Small intestine (tissue), 7 donors: ENCODE results near the gene CBR4. TPM values are rescaled to one million over a fixed set of nuclear protein-coding genes. Genes with fewer than 3 reads are reported as not detected.
"Not testable (repeated sequence)": the region's sequence is repeated elsewhere in the genome, so short reads cannot be mapped to it uniquely, and the experiment has no call there.

Experiments
- DNase-seq, 2 donors: peaks; one replicate each; pipeline versions ENCODE4 v3.0.0 to v3.0.0-alpha.2; 2013
- FAIRE-seq: peaks from 2 replicates; lab custom pipeline; 2012; peaks lifted over from hg19 to GRCh38; lab: Jason Lieb, UNC
- H3K27ac ChIP-seq, 3 donors: one replicate each; pipeline ENCODE4 v1.5.1; 2013; ENCODE audit warnings: low read length in 2 of 3, mild to moderate bottlenecking in 2 of 3, control low read depth in 1 of 3, inconsistent platforms in 1 of 3, low read depth in 1 of 3, moderate library complexity in 1 of 3
- H3K27me3 ChIP-seq, 3 donors: one replicate each; pipeline ENCODE4 v1.6.1; 2013; ENCODE audit warnings: low read length in 3 of 3, inconsistent platforms in 1 of 3; ENCODE audit not compliant: control insufficient read depth in 3 of 3, insufficient read depth in 3 of 3
- H3K36me3 ChIP-seq, 3 donors: one replicate each; pipeline ENCODE4 v1.6.1; 2013; ENCODE audit warnings: low read length in 3 of 3, inconsistent platforms in 1 of 3, low read depth in 1 of 3, mild to moderate bottlenecking in 1 of 3, moderate library complexity in 1 of 3; ENCODE audit not compliant: control insufficient read depth in 3 of 3, insufficient read depth in 2 of 3
- H3K4me1 ChIP-seq, 3 donors: one replicate each; pipeline ENCODE4 v1.6.1; 2013; ENCODE audit warnings: low read length in 2 of 3, inconsistent platforms in 1 of 3, low read depth in 1 of 3, mild to moderate bottlenecking in 1 of 3, moderate library complexity in 1 of 3; ENCODE audit not compliant: control insufficient read depth in 3 of 3, insufficient read depth in 2 of 3
- H3K4me3 ChIP-seq, 3 donors: one replicate each; pipeline ENCODE4 v1.5.1; 2013; ENCODE audit warnings: low read length in 3 of 3, control low read depth in 1 of 3, inconsistent platforms in 1 of 3, low read depth in 1 of 3, mild to moderate bottlenecking in 1 of 3, moderate library complexity in 1 of 3
- H3K9me3 ChIP-seq, 2 donors: one replicate each; pipeline ENCODE4 v1.6.1; 2013; ENCODE audit warnings: low read depth in 1 of 2, low read length in 1 of 2; ENCODE audit not compliant: control insufficient read depth in 2 of 2, insufficient read depth in 1 of 2
- WGBS, 3 donors: extraction: QIAGEN DNeasy Blood & Tissue Kit; methylation state at CpG; one replicate each; pipeline ENCODE4 v1.1.7; 2013; 5-methylcytosine and 5-hydroxymethylcytosine counted together
- polyA plus RNA-seq, 4 donors: library from polyadenylated mRNA; stranded (reverse) in 3 of 4; unstranded in 1 of 4; fragments of 200-250 nt in 3 of 4; fragments of 120-200 nt in 1 of 4; gene quantifications; one replicate each; pipeline versions ENCODE4 v1.2.1 to v1.2.3, GENCODE V29; 2013
- donor health status: healthy with polysubstance abuse.
- donor health status: control.
- donor health status: control.
- donor health status: Bipolar disorder and iron deficiency.
- donor health status: healthy.

The CBR4 gene
- polyA plus RNA-seq, 4 donors = 5.7 to 24.2 (median 11.3) TPM

DNA sequence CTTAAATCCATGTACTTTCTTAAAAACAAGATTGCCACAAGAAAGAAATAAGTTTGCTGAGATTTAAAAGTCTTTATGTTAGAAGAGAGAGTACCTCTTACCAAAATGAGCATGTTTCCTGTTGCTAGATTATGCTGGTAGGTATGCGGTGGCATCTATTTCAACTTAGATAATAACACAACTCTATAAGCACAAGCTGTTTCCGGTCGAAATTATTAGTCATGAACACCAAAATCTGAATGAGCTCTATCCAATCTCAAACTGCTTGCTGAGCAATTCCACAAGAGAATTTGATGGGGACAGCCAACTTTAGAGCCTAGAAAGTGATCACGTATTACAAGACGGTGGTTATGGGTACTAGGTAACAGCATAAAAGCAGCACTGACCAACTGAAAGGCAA lies 49.3 kb downstream of the CBR4 start:
- no peaks in the 10 kb centered on the region for H3K4me1 ChIP-seq
- no peaks in the 10 kb centered on the region for H3K9me3 ChIP-seq
- H3K27me3 ChIP-seq = no peaks in the 10 kb centered on the region
- no peaks in the 10 kb centered on the region for H3K36me3 ChIP-seq
- no peak for DNase-seq
- 95 to 97% (median 96%) methylated on average over 5 of the region's 5 CpGs for WGBS, 3 donors
- H3K27ac ChIP-seq = no peak overlapping the region
- no peak overlapping the region for H3K4me3 ChIP-seq
- no peak for FAIRE-seq

DNA sequence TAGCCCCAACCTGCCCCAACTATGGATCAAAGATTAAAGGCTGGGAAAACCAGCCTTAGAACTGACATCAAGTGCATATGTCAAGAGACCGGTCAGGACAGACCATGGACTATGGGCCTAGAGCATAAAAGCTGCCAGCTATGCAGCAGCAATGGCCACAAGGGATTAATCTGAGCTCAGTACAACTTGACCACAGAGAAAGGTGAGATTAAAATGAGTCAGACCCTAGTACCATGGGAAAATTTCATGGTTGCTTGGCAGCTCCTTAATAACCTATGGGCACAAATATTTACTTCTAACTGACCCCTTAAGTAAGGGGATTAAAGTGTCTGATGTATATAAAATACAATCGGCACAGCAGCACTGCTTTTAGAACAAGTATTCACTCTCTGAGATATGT lies 54.4 kb downstream of the CBR4 start:
- FAIRE-seq (no peak), DNase-seq (no peak)
- WGBS, 3 donors = 79 to 87% (median 86%) methylated on average over 2 of the region's 2 CpGs
- Histone ChIP-seq H3K4me3 (no peak overlapping the region), H3K4me1 (no peaks in the 10 kb centered on the region), H3K36me3 (peaks cover 0 to 3% (median 0%) of the 10 kb centered on the region in 3 donors), H3K27me3 (no peaks in the 10 kb centered on the region), H3K9me3 (peaks cover 0 to 13% of the 10 kb centered on the region in 2 donors), H3K27ac (no peak overlapping the region)

DNA sequence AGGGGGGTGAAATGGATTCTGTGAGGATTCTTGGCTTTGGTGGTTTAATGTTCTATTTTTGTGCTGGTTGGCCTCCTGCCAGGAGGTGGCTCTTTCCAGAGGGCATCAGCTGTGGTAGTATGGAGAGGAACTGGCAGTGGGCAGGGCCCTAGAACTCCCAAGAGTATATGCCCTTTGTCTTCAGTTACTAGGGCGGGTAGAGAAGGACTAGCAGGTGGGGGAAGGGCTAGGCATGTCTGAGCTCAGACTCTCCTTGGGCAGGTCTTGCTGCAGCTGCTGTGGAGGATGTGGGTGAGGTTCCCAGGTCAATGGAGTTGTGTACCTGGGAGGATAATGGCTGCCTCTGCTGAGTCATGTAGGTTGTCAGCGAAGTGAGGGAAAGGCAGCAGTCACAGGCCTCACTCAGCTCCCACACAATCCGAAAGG lies 57.2 kb downstream of the CBR4 start:
- not testable (repeated sequence) for H3K4me3 ChIP-seq, H3K4me1 ChIP-seq, FAIRE-seq, H3K36me3 ChIP-seq, H3K27ac ChIP-seq, H3K27me3 ChIP-seq
- peak in 1 of 2 donors; percentile 72 for DNase-seq
- H3K9me3 ChIP-seq = peaks cover 0 to 13% of the 10 kb centered on the region in 2 donors
- WGBS, 3 donors = 79 to 85% (median 79%) methylated on average over 3 of the region's 3 CpGs

DNA sequence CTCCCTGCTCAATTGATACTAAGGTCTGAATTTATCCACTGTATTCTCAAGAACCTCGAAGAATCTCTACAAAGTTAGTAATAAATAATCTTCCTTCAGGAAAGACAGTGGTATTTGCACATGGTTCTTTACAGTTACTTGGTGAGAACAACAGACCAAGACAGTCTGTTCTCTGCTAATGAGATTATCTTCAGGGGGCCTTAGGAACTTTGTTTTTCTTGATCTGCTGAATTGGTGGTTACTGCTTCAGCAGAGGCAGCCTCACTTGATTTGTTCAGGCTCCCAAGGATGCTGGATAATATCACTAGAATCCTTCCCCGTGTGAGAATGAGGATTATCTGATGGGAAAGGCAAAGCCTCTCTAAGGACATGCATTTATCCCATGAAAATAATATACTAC lies 64.8 kb downstream of the CBR4 start:
- Histone ChIP-seq H3K27me3 (no peaks in the 10 kb centered on the region), H3K4me1 (no peaks in the 10 kb centered on the region), H3K4me3 (no peak overlapping the region), H3K36me3 (no peaks in the 10 kb centered on the region), H3K9me3 (peaks cover 0 to 3% of the 10 kb centered on the region in 2 donors), H3K27ac (no peak overlapping the region)
- FAIRE-seq = no peak
- WGBS, 3 donors = 68 to 78% (median 76%) methylated on average over 2 of the region's 2 CpGs
- no peak for DNase-seq

DNA sequence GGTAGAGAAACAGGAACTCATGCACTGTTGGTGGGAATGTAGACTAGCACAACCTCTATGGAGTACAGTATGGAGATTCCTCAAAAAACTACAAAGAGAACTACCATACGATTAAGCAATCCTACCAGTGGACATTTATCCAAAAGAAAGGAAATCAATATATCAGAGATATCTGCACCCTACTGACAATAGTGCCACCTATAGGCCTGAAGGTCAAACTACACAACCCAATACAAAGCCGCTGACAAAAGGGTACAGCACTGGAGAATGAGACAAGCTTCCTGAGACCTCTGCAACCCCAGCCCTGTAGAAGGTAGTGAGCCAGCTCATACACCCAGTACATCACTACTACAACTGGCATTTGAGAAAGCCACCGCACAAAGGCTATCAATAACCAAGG lies 67.1 kb downstream of the CBR4 start:
- Histone ChIP-seq H3K27me3 (no peaks in the 10 kb centered on the region), H3K4me1 (no peaks in the 10 kb centered on the region), H3K4me3 (no peak overlapping the region), H3K27ac (no peak overlapping the region), H3K36me3 (no peaks in the 10 kb centered on the region), H3K9me3 (peaks cover 0 to 3% of the 10 kb centered on the region in 2 donors)
- FAIRE-seq = no peak
- WGBS, 3 donors = 89 to 97% (median 91%) methylated on average over 3 of the region's 3 CpGs
- no peak for DNase-seq
